Lower leg skin (tissue), 3 donors: ENCODE data around the gene GLCE.

ENCODE experiments used
- POLR2A ChIP-seq, 2 donors: fragments of 450-650 bp; IDR thresholded peaks; one replicate each; pipeline ENCODE4 v1.6.1; 2016 to 2017; ENCODE audit warnings: antibody characterized with exemption in 2 of 2, mild to moderate bottlenecking in 1 of 2, moderate library complexity in 1 of 2
- TF ChIP-seq, protein P1 (sequence below), 3 donors: fragments of 450-650 bp; IDR thresholded peaks; one replicate each; pipeline ENCODE4 v1.5.1; 2016; ENCODE audit warnings: antibody characterized with exemption in 3 of 3, mild to moderate bottlenecking in 3 of 3, moderate library complexity in 2 of 3

DNA sequence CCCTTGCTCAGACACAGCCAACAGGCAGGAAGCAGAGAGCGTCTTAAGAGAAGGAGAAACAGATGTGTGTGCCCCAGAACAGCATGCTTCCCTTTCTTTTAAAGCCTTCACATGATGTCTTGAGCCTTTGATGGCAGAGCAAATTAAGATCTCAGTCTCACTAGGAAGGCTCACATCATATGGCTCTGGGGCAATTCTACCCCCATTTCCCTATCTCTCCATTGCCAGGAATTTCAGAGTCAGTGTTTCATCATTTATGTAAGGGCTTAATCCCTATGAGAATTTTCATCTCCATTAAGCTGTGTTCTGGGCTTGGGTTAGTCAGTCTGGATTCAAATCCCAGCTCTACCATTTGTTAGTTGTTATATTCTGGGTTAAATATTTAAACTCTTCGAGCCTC, 41.4 kb upstream of the GLCE start:
- TF ChIP-seq, protein P1, sequence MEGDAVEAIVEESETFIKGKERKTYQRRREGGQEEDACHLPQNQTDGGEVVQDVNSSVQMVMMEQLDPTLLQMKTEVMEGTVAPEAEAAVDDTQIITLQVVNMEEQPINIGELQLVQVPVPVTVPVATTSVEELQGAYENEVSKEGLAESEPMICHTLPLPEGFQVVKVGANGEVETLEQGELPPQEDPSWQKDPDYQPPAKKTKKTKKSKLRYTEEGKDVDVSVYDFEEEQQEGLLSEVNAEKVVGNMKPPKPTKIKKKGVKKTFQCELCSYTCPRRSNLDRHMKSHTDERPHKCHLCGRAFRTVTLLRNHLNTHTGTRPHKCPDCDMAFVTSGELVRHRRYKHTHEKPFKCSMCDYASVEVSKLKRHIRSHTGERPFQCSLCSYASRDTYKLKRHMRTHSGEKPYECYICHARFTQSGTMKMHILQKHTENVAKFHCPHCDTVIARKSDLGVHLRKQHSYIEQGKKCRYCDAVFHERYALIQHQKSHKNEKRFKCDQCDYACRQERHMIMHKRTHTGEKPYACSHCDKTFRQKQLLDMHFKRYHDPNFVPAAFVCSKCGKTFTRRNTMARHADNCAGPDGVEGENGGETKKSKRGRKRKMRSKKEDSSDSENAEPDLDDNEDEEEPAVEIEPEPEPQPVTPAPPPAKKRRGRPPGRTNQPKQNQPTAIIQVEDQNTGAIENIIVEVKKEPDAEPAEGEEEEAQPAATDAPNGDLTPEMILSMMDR (IDR thresholded peaks at IDR 0.05) = no peak
- TF ChIP-seq POLR2A (IDR thresholded peaks at IDR 0.05) = no peak
